OCI-LY1 (cell line): ENCODE data around the gene KCNRG.
"Not testable (repeated sequence)": the region's sequence is repeated elsewhere in the genome, so short reads cannot be mapped to it uniquely, and the experiment has no call there.

Experiments used
- H2AFZ ChIP-seq: fragments of 200-600 bp; sonication (generic), shearing (Covaris generic); 2 replicates; pipeline ENCODE4 v1.6.0; 2014; ENCODE audit warnings: antibody characterized with exemption, mild to moderate bottlenecking, low read length
- H3F3A ChIP-seq: fragments of 200-600 bp; sonication (generic), shearing (Covaris generic); 2 replicates; pipeline ENCODE4 v1.6.0; 2014; ENCODE audit warnings: mild to moderate bottlenecking, antibody characterized with exemption, low read length, moderate library complexity; ENCODE audit not compliant: insufficient read depth
- H3K27ac ChIP-seq: fragments of 200-600 bp; sonication (generic); 2 replicates; pipeline ENCODE4 v1.5.1; 2014; ENCODE audit warnings: low read length, mixed run types, mild to moderate bottlenecking, low read depth; ENCODE audit not compliant: poor library complexity, severe bottlenecking
- H3K27me3 ChIP-seq: fragments of 200-600 bp; sonication (generic); 2 replicates; pipeline ENCODE4 v1.6.0; 2014; ENCODE audit warnings: antibody characterized with exemption, mild to moderate bottlenecking, low read length, moderate library complexity; ENCODE audit not compliant: insufficient read depth
- H3K36me3 ChIP-seq: fragments of 200-600 bp; sonication (generic); 2 replicates; pipeline ENCODE4 v1.6.1; 2014; ENCODE audit warnings: mild to moderate bottlenecking, antibody characterized with exemption, low read length, moderate library complexity, mixed read lengths; ENCODE audit not compliant: insufficient read depth
- H3K4me1 ChIP-seq: fragments of 200-600 bp; sonication (generic); 2 replicates; pipeline ENCODE4 v1.5.1; 2014; ENCODE audit warnings: mild to moderate bottlenecking, low read length, moderate library complexity; ENCODE audit not compliant: insufficient read depth, severe bottlenecking
- H3K4me2 ChIP-seq: fragments of 200-600 bp; sonication (generic), shearing (Covaris generic); 2 replicates; pipeline ENCODE4 v1.6.1; 2014; ENCODE audit warnings: low read length
- H3K4me3 ChIP-seq: fragments of 200-600 bp; sonication (generic); 2 replicates; pipeline ENCODE4 v1.5.1; 2014; ENCODE audit warnings: low read length, low read depth, mild to moderate bottlenecking, mixed read lengths; ENCODE audit not compliant: poor library complexity, severe bottlenecking
- H3K79me2 ChIP-seq: fragments of 200-600 bp; shearing (Covaris generic); 2 replicates; pipeline ENCODE4 v1.6.1; 2016; ENCODE audit warnings: mixed run types, low read length, mixed read lengths; ENCODE audit not compliant: insufficient read depth
- H3K9ac ChIP-seq: fragments of 200-600 bp; sonication (generic), shearing (Covaris generic); 2 replicates; pipeline ENCODE4 v1.6.1; 2014; ENCODE audit warnings: mild to moderate bottlenecking, low read length, mixed read lengths
- H3K9me2 ChIP-seq: fragments of 200-600 bp; sonication (generic), shearing (Covaris generic); 2 replicates; pipeline ENCODE4 v1.6.1; 2014; ENCODE audit warnings: low read depth, mild to moderate bottlenecking, low read length, mixed read lengths
- H3K9me3 ChIP-seq: fragments of 200-600 bp; shearing (Covaris generic); 2 replicates; pipeline ENCODE4 v1.6.1; 2014; ENCODE audit warnings: low read length, mixed read lengths
- H4K20me1 ChIP-seq: fragments of 200-600 bp; sonication (generic), shearing (Covaris generic); 2 replicates; pipeline ENCODE4 v1.6.0; 2016; ENCODE audit warnings: mild to moderate bottlenecking, low read length; ENCODE audit not compliant: insufficient read depth
- EZH2 ChIP-seq: fragments of 200-600 bp; sonication (generic), shearing (Covaris generic); IDR thresholded peaks from 2 replicates; pipeline ENCODE4 v1.8.0; 2017; ENCODE audit warnings: borderline replicate concordance, mixed run types, mild to moderate bottlenecking, antibody characterized with exemption, low read length, moderate library complexity, mixed read lengths
- TF ChIP-seq, protein P1 (sequence below): fragments of 200-600 bp; sonication (generic), shearing (Covaris generic); IDR thresholded peaks from 2 replicates; pipeline ENCODE4 v1.5.1; 2017; ENCODE audit warnings: mild to moderate bottlenecking, antibody characterized with exemption, low read length, moderate library complexity, mixed read lengths

KCNRG gene

GRCh38 chr13:49985129-49985528, 30.1 kb upstream of the KCNRG start:
- Histone ChIP-seq H3K27ac (peak overlapping the region; percentile 38), H3K9ac (no peak overlapping the region; the same call in 1 of the 2 replicates), H3K9me3 (no peaks in the 10 kb centered on the region), H3K9me2 (no peaks in the 10 kb centered on the region), H3K4me3 (no peak overlapping the region), H3K4me2 (no peak overlapping the region), H3K4me1 (peaks cover 14% of the 10 kb centered on the region), H3K79me2 (no peaks in the 10 kb centered on the region), H3K27me3 (no peaks in the 10 kb centered on the region), H3F3A (no peaks in the 10 kb centered on the region), H4K20me1 (no peaks in the 10 kb centered on the region), H2AFZ (no peak overlapping the region), H3K36me3 (peaks cover 13% of the 10 kb centered on the region; the same call in 1 of the 2 replicates)
- no peak for TF ChIP-seq EZH2
- TF ChIP-seq, protein P1, sequence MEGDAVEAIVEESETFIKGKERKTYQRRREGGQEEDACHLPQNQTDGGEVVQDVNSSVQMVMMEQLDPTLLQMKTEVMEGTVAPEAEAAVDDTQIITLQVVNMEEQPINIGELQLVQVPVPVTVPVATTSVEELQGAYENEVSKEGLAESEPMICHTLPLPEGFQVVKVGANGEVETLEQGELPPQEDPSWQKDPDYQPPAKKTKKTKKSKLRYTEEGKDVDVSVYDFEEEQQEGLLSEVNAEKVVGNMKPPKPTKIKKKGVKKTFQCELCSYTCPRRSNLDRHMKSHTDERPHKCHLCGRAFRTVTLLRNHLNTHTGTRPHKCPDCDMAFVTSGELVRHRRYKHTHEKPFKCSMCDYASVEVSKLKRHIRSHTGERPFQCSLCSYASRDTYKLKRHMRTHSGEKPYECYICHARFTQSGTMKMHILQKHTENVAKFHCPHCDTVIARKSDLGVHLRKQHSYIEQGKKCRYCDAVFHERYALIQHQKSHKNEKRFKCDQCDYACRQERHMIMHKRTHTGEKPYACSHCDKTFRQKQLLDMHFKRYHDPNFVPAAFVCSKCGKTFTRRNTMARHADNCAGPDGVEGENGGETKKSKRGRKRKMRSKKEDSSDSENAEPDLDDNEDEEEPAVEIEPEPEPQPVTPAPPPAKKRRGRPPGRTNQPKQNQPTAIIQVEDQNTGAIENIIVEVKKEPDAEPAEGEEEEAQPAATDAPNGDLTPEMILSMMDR: no peak

GRCh38 chr13:49986471-49986870, 28.8 kb upstream of the KCNRG start:
- H3K27ac ChIP-seq: no peak overlapping the region
- H3K79me2 ChIP-seq: no peaks in the 10 kb centered on the region
- H3K27me3 ChIP-seq: no peaks in the 10 kb centered on the region
- H3K9me2 ChIP-seq: no peaks in the 10 kb centered on the region
- peaks cover 14% of the 10 kb centered on the region for H3K4me1 ChIP-seq
- H2AFZ ChIP-seq: no peak overlapping the region
- no peak overlapping the region for H3K9ac ChIP-seq
- TF ChIP-seq EZH2: no peak
- TF ChIP-seq, protein P1: no peak
- peaks cover 17% of the 10 kb centered on the region; the same call in 1 of the 2 replicates for H3K36me3 ChIP-seq
- H4K20me1 ChIP-seq: no peaks in the 10 kb centered on the region
- no peaks in the 10 kb centered on the region for H3K9me3 ChIP-seq
- H3K4me3 ChIP-seq: no peak overlapping the region
- no peak overlapping the region for H3K4me2 ChIP-seq
- H3F3A ChIP-seq: no peaks in the 10 kb centered on the region

- H4K20me1 ChIP-seq: not testable (repeated sequence)
These were observed 24.6 kb upstream of the KCNRG start for GRCh38 chr13:49990612-49991011.

DNA sequence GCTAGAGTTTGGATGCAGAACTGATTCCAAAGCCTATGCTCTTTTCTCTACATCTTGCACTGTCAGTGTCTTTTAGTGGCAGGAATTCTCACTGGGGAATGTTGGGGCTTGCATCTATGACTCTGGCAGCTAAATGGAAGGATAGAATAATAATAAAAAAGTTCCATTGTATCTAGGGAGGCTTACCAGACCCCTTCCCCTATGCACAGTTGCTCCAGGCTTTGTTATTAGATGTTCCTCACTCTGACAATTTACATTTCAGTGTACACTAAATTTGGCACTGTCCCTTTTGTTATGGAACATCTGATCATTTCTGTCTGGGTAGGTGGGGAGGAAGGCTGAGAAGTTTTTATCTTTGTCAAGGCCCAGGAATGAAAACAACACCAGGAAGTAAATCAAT, 22.1 kb upstream of the KCNRG start:
- no peaks in the 10 kb centered on the region for H4K20me1 ChIP-seq
- H3K4me1 ChIP-seq: peaks cover 14% of the 10 kb centered on the region
- no peak overlapping the region for H2AFZ ChIP-seq
- TF ChIP-seq, protein P1: no peak
- no peak overlapping the region for H3K9ac ChIP-seq
- H3K27me3 ChIP-seq: no peaks in the 10 kb centered on the region
- peaks cover 4% of the 10 kb centered on the region; the same call in 1 of the 2 replicates for H3F3A ChIP-seq
- H3K36me3 ChIP-seq: peaks cover 21% of the 10 kb centered on the region
- H3K9me3 ChIP-seq: no peaks in the 10 kb centered on the region
- H3K4me2 ChIP-seq: no peak overlapping the region
- no peaks in the 10 kb centered on the region for H3K9me2 ChIP-seq
- H3K27ac ChIP-seq: no peak overlapping the region
- peaks cover 6% of the 10 kb centered on the region; the same call in 1 of the 2 replicates for H3K79me2 ChIP-seq
- no peak overlapping the region for H3K4me3 ChIP-seq

More at GRCh38 chr13:49990612-49991011, 24.6 kb upstream of the KCNRG start:
- H3K9me2 ChIP-seq, H3K4me1 ChIP-seq, H3K9ac ChIP-seq, H3K27me3 ChIP-seq, H3K4me2 ChIP-seq, H3F3A ChIP-seq, H3K27ac ChIP-seq, H3K4me3 ChIP-seq, H3K79me2 ChIP-seq, H2AFZ ChIP-seq, H3K9me3 ChIP-seq: not testable (repeated sequence)
- peaks cover 19% of the 10 kb centered on the region; the same call in 1 of the 2 replicates for H3K36me3 ChIP-seq
